GM18867 (cell line): ENCODE measurements around the gene HES3.

Source experiments
- ATAC-seq: cut with Tn5 transposase; IDR thresholded peaks from one replicate; pipeline ENCODE4 v1.9.1; 2021; ENCODE audit warnings: mild to moderate bottlenecking, moderate library complexity; ENCODE audit not compliant: unreplicated experiment

The HES3 gene

DNA sequence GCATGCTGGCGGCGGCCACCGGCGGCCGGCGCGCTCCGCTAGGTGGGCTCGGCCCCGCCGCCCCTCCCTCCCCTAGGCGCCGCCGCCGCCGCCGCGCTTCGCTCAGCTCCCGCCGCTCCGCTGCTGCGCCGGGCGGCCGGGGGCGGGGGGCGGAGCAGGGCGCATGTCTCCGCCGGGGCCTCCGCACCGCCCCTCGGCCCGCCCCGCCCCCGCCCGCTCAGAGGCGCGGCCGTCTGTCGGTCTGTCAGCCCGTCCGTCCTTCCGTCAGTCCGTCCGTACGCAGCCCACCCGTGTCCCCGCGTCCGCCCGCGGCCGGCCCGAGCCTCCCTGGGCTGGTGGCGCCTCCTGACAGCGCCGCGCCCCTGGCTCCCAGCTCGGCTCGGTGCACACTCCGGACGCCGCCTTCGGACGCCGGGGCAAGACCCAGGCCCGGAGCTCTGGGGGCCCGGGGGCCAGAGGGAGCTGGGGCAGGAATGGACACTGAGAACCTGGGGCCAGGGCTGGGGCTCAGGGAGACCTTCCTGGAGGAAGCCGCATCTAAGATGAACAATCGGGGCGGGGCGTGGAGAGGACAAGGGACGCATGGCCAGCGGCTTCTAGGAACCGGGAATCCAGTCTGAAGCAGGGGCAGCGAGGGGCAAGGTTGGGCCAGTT is 17.1 kb downstream of the HES3 start, which contains the start of gene GPR153:
GPR153 (minus strand) TSS at position 138 of the 654 bp plus-strand sequence. CDS start 6,193 bp downstream, outside the sequence.
- ATAC-seq = peak; percentile 31

DNA sequence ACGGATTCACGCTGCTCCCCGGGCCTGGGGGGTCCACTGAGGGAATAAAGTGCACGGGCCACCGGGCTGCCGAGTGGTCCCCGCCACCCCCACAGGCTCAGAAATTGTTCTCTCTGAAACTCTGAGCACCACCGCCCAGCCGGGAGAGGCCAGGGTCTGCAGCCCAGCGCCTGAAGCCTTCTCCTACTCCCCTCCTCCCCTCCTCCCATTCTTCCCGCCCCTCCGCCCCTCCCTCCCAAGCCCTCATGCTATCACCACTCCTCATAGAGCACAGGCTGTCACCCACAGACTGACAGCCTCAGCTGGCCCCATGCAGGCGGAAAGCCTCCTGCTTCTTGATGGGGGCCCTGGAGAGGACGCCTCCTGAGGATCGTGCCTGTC is 17.6 kb downstream of the HES3 start:
- ATAC-seq = no peak

GRCh38 chr1:6262555-6263420 is 18.8 kb downstream of the HES3 start:
- ATAC-seq = no peak

- no peak for ATAC-seq
Observed at GRCh38 chr1:6263716-6264115, 19.7 kb downstream of the HES3 start.

DNA sequence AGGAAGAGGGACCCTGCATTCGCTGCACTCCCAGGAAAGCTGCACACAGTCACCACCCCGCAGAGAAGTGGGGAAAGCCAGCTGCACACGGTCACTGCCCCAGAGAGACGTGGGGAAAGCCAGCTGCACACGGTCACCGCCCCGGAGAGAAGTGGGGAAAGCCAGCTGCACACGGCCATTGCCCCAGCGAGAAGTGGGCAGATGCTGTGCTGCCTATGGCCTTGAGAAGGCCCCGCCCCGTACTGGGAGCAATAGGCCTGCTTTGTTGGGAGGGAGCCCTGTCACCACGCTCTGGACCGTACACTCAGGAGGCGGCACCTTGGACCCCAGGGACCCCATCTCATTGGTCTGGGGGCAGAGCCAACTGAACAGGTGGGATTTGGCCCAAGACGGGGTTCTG is 21.2 kb downstream of the HES3 start:
- ATAC-seq = no peak

- ATAC-seq = no peak
Observed at GRCh38 chr1:6266641-6267040, 22.7 kb downstream of the HES3 start.

GRCh38 chr1:6267686-6268322 is 23.8 kb downstream of the HES3 start:
- no peak for ATAC-seq

DNA sequence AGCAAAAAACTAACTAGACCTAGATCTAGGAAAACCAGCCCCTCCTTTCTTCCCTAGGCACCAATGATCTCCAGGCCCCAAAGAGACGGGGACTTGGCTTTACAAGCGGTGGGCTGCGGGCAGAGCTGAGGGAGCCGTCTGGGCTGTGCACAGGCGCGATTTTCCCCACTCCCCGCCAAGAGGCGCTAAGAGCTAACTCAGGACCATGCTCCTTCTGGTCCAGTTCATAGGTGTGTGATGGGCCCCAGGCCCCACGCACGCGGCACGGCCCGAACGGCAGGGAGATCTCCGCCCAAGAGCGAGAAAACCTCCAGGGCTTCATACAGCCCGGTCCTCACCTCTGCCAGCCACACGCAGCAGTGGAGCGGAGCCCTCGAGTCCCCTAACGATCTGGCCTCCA is 24.4 kb downstream of the HES3 start:
- ATAC-seq = no peak

GRCh38 chr1:6269296-6269695 is 25.3 kb downstream of the HES3 start:
- ATAC-seq = no peak

GRCh38 chr1:6269720-6270400 is 25.9 kb downstream of the HES3 start:
- ATAC-seq = no peak

GRCh38 chr1:6270401-6270800 is 26.4 kb downstream of the HES3 start:
- ATAC-seq = no peak

- no peak for ATAC-seq
Observed at GRCh38 chr1:6271006-6271405, 27.0 kb downstream of the HES3 start.

DNA sequence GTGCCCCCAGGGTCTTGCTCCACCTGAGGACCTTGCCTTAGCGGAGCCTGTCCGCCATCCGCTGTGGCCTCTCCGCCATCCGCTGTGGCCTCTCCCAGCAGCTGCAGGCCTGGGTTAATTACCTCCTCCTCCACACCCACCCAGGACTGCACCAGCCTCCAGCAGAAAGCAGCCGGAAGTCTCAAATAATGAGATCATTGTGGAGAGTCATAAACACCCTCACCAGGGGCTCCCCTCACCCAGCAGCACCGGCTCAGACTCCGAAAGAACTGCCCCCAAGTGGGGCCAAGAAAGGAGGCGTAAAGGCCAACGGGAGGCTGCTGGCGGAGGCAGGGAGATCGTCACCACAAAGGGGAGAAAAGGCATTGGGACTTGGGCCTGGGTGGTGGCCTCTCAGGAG is 27.6 kb downstream of the HES3 start:
- ATAC-seq = no peak

GRCh38 chr1:6272452-6272851 is 28.5 kb downstream of the HES3 start:
- ATAC-seq = no peak

DNA sequence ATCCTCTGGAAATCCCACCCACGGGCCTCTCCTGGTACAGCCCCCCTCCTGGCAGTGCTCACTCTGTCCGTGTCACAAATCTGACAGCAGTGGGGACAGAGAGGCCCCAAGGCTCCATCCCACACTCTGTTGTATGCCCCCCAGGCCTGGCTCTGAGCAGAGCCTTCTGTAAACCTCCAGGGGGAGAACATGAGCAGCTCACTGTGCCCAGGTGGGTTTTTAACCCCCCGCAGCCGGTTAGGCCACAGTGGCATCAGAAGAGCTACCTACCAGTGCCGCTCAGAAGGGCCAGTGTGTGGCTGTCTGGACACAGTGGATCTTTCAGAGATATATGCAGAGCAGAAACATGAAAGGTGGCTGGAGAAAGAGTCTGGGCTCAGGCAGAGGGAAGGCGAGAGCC is 28.9 kb downstream of the HES3 start:
- no peak for ATAC-seq

DNA sequence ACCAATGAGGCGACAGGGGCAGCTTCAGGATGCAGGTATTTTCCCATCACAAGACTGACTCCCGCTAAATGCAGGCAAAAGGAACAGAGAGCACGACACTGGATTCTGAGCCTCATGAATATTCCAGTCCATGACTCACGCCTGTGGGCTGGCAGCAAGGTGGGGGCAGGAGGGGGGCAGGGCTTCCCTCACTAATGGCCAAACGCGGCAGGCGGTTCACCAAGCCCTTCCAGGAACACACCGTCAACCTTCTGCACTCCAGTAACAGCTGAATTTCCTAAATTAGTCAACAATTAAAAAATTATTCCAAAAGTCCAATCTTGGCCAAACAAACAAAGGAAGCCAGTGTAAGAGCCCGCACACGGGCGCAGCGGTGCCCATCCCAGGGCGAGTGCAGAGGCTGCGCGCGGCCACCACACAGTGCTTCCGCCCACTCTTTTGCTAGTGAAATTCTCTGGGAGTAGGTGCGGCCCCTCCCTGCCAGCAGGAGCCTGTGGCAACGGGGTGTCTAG is 29.5 kb downstream of the HES3 start:
- ATAC-seq = no peak

DNA sequence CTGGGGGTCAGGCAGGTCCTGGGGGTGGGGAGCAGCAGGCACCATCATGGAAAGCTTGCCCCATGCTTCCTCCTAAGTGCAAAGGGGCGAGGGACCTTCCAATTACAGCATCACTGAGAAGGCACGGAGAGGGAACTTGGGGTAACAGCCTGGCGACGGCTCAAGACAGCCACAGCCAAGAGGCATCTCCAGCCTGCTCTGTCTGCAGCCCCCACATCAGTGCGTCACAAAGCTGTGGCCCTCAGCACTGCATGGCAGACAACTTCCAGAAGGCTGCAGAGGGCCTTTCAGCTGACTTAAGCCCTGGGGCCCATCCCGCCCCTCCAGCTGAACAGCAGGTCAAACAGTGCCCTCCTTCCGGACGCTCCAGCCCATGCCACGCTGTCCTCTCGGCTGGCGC is 30.1 kb downstream of the HES3 start:
- ATAC-seq = no peak

- ATAC-seq = no peak
Observed at GRCh38 chr1:6274622-6275139, 30.7 kb downstream of the HES3 start.

GRCh38 chr1:6275826-6276782 is 32.1 kb downstream of the HES3 start:
- no peak for ATAC-seq
